ENCODE measurements around the gene CHPF. TPM values are rescaled to one million over a fixed set of nuclear protein-coding genes. Genes with fewer than 3 reads are reported as not detected.

The CHPF gene
- total and polyA plus RNA-seq, 2 donors (not counting 3 experiments of a cell fraction or from before 2014, with no cell fraction given) = 0.24 to 0.32 TPM

GRCh38 chr2:219567131-219567530 lies 23.5 kb upstream of the CHPF start:
- no peaks in the 10 kb centered on the region for H3K79me2 ChIP-seq (ENCODE audit: control insufficient read depth, insufficient read depth, low read length)
- H3K9ac ChIP-seq (replicated peaks; ENCODE audit: extremely low read depth, insufficient read depth, low read length) = no peak overlapping the region
- no peak for FAIRE-seq
- TF ChIP-seq JUN (IDR thresholded peaks at IDR 0.05; ENCODE audit: borderline replicate concordance, insufficient read depth, insufficient read length, low read depth) (no peak), POLR2AphosphoS5 (IDR thresholded peaks at IDR 0.05; ENCODE audit: insufficient read depth, low read depth, low read length) (no peak)
- H3K4me2 ChIP-seq (ENCODE audit: insufficient read depth, low read length) = no peak overlapping the region
- no peak overlapping the region for H3K4me3 ChIP-seq (replicated peaks in 1 of 3; ENCODE audit: insufficient read depth in 1 of 3, low read depth in 1 of 3, low read length in 3 of 3)
- H2AFZ ChIP-seq (ENCODE audit: low read depth, low read length) = no peak overlapping the region
- no peaks in the 10 kb centered on the region for H4K20me1 ChIP-seq (replicated peaks; ENCODE audit: control insufficient read depth, extremely low read depth, insufficient read depth, low read length)
- no peak for DNase-seq (ENCODE audit: low read depth, low spot score)
- no peak overlapping the region for H3K27ac ChIP-seq (ENCODE audit: insufficient read depth, low read depth, low read length)
- dilution Hi-C loops (cut with MboI; ENCODE audit: extremely low pct_ligation_motif_present, low sequenced_read_pairs) (no loop called here), intact Hi-C loops (cut with micrococcal nuclease) (no loop called here)
- ChIA-PET CTCF (no interaction called here), POLR2A (no interaction called here)
- no peaks in the 10 kb centered on the region for H3K4me1 ChIP-seq (ENCODE audit: control insufficient read depth, extremely low read depth, insufficient read depth, low read length)
- H3K9me1 ChIP-seq (replicated peaks; ENCODE audit: control insufficient read depth, extremely low read depth, insufficient read depth, low read length) = no peaks in the 10 kb centered on the region
- no TSS peak for BruUV-seq (replicated peaks)
- no peaks in the 10 kb centered on the region for H3K9me3 ChIP-seq (replicated peaks; ENCODE audit: control insufficient read depth, insufficient read depth, low read length)
- H3K27me3 ChIP-seq (ENCODE audit: control insufficient read depth in 2 of 2, insufficient read depth in 2 of 2, low read length in 2 of 2) = peaks cover 0 to 16% of the 10 kb centered on the region in 2 experiments
- no peaks in the 10 kb centered on the region for H3K36me3 ChIP-seq (ENCODE audit: control insufficient read depth in 2 of 2, extremely low read depth in 1 of 2, insufficient read depth in 2 of 2, low read length in 2 of 2)

GRCh38 chr2:219566640-219567039 lies 23.0 kb upstream of the CHPF start:
- Histone ChIP-seq H3K9me1 (replicated peaks; ENCODE audit: control insufficient read depth, extremely low read depth, insufficient read depth, low read length) (no peaks in the 10 kb centered on the region), H3K4me1 (ENCODE audit: control insufficient read depth, extremely low read depth, insufficient read depth, low read length) (no peaks in the 10 kb centered on the region), H3K27ac (ENCODE audit: insufficient read depth, low read depth, low read length) (no peak overlapping the region), H3K4me2 (ENCODE audit: insufficient read depth, low read length) (no peak overlapping the region), H3K36me3 (ENCODE audit: control insufficient read depth in 2 of 2, extremely low read depth in 1 of 2, insufficient read depth in 2 of 2, low read length in 2 of 2) (no peaks in the 10 kb centered on the region), H3K27me3 (ENCODE audit: control insufficient read depth in 2 of 2, insufficient read depth in 2 of 2, low read length in 2 of 2) (peaks cover 0 to 13% of the 10 kb centered on the region in 2 experiments), H4K20me1 (replicated peaks; ENCODE audit: control insufficient read depth, extremely low read depth, insufficient read depth, low read length) (no peaks in the 10 kb centered on the region), H3K79me2 (ENCODE audit: control insufficient read depth, insufficient read depth, low read length) (no peaks in the 10 kb centered on the region), H3K9me3 (replicated peaks; ENCODE audit: control insufficient read depth, insufficient read depth, low read length) (no peaks in the 10 kb centered on the region), H3K4me3 (replicated peaks in 1 of 3; ENCODE audit: insufficient read depth in 1 of 3, low read depth in 1 of 3, low read length in 3 of 3) (no peak overlapping the region), H2AFZ (ENCODE audit: low read depth, low read length) (no peak overlapping the region), H3K9ac (replicated peaks; ENCODE audit: extremely low read depth, insufficient read depth, low read length) (no peak overlapping the region)
- DNase-seq (ENCODE audit: low read depth, low spot score) (no peak), FAIRE-seq (no peak)
- TF ChIP-seq GATA2 (IDR thresholded peaks at IDR 0.05; ENCODE audit: insufficient read depth, insufficient read length, low read depth, low read length) = no peak
- no peak for TF ChIP-seq EZH2 (IDR thresholded peaks at IDR 0.05; ENCODE audit: borderline replicate concordance, low read depth, low read length, severe bottlenecking)
- no peak for TF ChIP-seq POLR2AphosphoS5 (IDR thresholded peaks at IDR 0.05; ENCODE audit: insufficient read depth, low read depth, low read length)
- no peak for TF ChIP-seq CTCF (IDR thresholded peaks at IDR 0.05; ENCODE audit: extremely low read depth in 1 of 2, insufficient read depth in 1 of 2, low read depth in 1 of 2, low read length in 2 of 2)
- TF ChIP-seq JUN (IDR thresholded peaks at IDR 0.05; ENCODE audit: borderline replicate concordance, insufficient read depth, insufficient read length, low read depth) = no peak
- no peak for TF ChIP-seq FOS (IDR thresholded peaks at IDR 0.05; ENCODE audit: borderline replicate concordance, insufficient read depth, low read length)
- no peak for TF ChIP-seq POLR2A (IDR thresholded peaks at IDR 0.05; ENCODE audit: low read depth, low read length)
- POLR2A ChIA-PET = no interaction called here
- CTCF ChIA-PET = no interaction called here
- BruUV-seq (replicated peaks) = no TSS peak
- intact Hi-C loops (cut with micrococcal nuclease) = no loop called here
- dilution Hi-C loops (cut with MboI; ENCODE audit: extremely low pct_ligation_motif_present, low sequenced_read_pairs) = no loop called here
